ENCODE measurements around the gene HMGCLL1.

DNA sequence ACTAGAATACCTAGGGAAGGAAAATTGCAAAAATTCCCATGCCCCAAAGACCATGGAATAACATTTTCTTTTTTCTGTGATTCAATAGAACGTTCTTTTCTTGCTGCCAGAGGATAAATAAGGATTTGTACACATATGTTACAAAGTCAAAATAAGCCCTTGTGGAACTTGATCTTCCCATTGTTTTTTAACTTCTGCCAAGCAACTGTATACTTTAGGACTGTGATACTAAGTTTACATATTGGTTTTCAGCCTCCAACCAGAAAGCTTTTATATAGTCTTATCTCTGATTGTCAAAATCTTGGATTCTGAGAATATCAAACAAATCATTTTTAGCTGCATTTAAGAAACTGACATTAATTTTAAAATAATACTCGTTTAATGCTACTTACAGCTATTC is 84.6 kb downstream of the HMGCLL1 start:
- TF ChIP-seq POLR2AphosphoS5 (IDR thresholded peaks at IDR 0.05; ENCODE audit: borderline replicate concordance, low read depth, low read length) (no peak), EZH2 (IDR thresholded peaks at IDR 0.05) (no peak)

Measured in SK-N-MC (cell line).